HG02981 (cell line): ENCODE measurements around the gene RCE1.
A peak's percentile ranks its signal among the peaks of the same experiment; 100 is the strongest.

ENCODE experiments used
- ATAC-seq: cut with Tn5 transposase; IDR thresholded peaks from one replicate; pipeline ENCODE4 v1.9.1; 2021; ENCODE audit warnings: mild to moderate bottlenecking, moderate library complexity; ENCODE audit not compliant: unreplicated experiment

Gene RCE1

DNA sequence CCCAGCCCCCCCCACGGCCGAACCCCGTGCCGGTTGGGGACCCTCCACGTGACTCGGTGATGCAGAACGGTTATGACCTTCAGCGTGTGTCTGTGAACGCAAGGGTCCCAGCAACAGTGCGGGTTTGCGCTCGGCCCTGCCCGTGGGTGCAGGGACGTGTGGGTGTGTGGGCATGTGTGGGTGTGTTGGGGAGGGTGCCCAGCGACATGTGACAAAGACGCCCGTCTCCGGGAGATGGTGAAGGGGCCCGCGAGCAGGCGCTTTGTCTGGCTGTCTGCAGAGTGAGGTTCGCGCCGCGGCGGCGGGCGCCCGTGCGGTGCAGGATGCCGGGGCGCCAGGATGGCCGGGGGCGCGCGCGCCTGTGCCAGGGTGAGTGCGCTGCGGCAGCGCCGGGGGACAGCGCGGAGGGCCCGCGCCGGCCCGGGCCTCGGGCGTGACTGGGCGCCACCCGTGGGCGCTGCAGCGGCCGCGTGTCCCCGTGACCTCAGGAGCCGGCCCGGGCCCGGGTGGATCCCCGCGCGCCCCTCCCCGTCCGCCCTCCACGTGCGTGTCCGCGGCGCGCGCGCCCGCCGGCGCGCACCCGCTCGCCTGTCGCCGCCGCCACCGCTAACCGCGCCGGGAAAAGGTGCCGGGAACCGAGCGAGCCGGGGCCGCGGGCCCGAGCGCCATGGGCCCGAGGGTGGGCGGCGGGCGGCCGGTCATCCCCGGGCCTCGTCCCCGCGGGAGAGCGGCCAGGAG is 13.4 kb downstream of the RCE1 start, which contains the start of gene LRFN4:
LRFN4 (plus strand) TSS at position 569 of the 738 bp plus-strand sequence. CDS start 681 bp downstream, outside the sequence.
- ATAC-seq = peak; percentile 19

DNA sequence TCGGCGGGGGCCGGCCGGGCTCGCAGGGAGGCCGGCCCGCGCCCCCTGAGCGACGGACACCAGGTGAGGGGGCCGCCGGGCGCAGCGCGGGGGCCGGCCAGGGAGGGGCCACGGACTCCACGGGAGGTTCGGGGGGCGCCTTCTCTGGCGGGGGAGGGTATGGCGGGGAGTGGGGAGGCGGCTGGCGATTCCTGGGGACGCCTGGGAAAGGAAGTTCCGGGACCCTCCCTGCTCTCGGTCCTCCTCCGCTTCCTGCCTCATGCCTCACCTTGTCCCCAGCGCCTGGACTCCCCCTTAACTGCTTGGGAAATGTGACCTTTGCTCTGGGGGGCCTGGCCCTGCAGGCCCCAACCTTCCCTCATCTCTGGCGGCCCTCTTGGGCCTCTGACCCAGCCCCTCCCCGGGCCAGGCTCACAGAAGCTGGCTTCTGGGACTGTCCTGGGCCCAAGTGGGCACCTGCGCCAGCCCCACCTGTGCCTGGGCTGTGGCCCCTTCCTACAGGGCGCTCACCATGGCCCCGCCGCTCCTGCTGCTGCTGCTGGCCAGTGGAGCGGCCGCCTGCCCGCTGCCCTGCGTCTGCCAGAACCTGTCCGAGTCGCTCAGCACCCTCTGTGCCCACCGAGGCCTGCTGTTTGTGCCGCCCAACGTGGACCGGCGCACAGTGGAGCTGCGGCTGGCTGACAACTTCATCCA is 14.1 kb downstream of the RCE1 start:
- no peak for ATAC-seq

DNA sequence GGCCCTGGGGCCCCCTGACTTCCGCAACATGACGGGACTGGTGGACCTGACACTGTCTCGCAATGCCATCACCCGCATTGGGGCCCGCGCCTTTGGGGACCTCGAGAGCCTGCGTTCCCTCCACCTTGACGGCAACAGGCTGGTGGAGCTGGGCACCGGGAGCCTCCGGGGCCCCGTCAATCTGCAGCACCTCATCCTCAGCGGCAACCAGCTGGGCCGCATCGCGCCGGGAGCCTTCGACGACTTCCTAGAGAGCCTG is 14.6 kb downstream of the RCE1 start:
- no peak for ATAC-seq

DNA sequence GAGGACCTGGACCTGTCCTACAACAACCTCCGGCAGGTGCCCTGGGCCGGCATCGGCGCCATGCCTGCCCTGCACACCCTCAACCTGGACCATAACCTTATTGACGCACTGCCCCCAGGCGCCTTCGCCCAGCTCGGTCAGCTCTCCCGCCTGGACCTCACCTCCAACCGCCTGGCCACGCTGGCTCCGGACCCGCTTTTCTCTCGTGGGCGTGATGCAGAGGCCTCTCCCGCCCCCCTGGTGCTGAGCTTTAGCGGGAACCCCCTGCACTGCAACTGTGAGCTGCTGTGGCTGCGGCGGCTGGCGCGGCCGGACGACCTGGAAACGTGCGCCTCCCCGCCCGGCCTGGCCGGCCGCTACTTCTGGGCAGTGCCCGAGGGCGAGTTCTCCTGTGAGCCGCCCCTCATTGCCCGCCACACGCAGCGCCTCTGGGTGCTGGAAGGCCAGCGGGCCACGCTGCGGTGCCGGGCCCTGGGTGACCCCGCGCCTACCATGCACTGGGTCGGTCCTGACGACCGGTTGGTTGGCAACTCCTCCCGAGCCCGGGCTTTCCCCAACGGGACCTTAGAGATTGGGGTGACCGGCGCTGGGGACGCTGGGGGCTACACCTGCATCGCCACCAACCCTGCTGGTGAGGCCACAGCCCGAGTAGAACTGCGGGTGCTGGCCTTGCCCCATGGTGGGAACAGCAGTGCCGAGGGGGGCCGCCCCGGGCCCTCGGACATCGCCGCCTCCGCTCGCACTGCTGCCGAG is 15.1 kb downstream of the RCE1 start:
- no peak for ATAC-seq

DNA sequence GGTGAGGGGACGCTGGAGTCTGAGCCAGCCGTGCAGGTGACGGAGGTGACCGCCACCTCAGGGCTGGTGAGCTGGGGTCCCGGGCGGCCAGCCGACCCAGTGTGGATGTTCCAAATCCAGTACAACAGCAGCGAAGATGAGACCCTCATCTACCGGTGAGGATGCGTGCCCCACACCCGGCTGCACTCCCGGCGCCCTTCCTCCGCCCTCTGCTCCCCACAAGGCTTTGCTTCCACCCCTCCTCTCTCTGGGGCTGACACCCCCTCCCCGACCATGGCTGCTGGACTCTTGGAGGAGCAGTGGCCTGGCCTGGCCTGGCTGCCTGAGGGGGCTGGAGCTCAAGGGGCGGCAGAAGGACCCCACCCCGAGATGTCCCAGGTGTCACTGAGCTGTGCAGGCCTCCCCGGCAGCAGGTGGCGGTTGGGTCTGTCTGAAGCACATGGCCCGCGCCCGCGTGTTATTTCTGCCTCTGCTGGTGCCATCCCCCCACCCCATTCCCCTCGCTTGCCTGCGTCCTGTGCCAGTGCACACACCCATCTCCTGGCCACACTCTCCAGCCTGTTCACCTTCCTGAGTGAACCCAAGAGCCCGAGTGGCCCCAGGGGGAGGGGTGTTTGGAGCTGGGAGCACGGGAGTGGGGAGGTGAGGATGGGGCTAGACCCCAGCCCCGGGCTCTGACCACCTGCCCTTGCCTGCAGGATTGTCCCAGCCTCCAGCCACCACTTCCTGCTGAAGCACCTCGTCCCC is 15.9 kb downstream of the RCE1 start:
- ATAC-seq = no peak

DNA sequence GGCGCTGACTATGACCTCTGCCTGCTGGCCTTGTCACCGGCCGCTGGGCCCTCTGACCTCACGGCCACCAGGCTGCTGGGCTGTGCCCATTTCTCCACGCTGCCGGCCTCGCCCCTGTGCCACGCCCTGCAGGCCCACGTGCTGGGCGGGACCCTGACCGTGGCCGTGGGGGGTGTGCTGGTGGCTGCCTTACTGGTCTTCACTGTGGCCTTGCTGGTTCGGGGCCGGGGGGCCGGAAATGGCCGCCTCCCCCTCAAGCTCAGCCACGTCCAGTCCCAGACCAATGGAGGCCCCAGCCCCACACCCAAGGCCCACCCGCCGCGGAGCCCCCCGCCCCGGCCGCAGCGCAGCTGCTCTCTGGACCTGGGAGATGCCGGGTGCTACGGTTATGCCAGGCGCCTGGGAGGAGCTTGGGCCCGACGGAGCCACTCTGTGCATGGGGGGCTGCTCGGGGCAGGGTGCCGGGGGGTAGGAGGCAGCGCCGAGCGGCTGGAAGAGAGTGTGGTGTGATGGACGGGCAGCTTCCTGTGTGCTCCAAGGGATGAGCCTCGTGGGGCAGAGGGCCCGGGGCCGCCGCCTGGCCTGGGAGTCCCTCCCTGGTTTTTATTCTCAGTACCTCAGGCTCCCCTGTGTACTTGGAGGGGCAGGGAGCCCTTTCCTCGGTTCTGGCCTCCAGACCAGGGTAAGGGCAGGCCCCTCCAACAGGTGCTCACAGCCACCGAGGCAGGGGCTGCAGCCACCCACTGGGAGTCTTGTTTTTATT is 16.6 kb downstream of the RCE1 start:
- ATAC-seq = no peak

DNA sequence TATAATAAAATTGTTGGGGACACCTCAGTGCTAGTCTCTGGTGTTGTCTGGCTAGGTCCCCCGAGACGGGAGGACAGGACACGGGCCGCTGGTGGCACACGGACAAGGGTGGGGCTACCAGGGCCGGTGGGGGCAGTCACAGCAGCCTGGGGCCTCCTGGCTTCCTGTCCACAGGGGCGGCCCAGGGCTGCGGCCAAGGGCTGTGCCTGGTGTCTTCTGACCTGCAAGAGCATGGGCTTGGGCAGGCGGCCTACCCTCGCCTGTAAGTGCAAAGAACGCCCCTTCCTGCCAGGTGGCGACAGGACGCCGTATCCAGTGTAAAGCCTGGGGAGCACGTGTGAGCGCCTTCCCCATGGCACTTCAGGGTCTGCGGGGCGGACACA is 17.2 kb downstream of the RCE1 start:
- ATAC-seq = no peak

DNA sequence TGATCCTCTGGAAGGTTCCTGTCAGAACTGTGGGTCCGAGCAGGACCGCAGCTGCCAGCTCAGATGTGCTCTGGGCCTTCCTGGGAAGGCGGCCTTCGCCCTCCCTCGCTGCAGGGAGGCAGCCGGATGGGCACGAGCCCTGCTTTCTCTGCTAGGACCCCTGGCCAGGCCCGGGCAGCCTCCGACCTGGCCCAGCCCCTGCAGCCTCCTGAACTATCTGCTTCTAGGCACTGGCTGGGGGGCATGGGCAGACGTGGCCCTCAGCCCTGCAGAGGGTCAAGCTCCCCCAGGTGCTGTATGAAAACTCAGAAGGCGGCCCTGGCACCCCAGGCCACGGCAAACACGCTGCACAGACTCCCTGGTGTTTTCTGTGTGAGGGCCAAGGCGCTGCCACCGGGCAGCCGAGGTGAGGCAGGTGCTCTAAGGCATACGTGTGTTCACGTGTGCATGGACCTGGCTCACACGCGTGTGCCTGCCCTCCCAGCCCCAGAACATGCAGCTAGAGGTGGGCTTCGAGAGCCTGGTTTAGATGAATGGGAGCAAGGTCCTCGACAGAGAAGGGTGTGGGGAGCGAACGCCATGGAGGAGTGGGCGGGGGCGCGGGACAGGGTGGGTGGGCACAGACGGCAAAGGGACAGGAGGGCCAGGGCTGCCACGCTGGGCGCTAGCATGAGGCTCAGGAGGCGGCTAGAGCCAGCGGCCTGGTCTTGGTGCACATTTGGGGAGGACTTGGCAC is 18.0 kb downstream of the RCE1 start:
- ATAC-seq = no peak

DNA sequence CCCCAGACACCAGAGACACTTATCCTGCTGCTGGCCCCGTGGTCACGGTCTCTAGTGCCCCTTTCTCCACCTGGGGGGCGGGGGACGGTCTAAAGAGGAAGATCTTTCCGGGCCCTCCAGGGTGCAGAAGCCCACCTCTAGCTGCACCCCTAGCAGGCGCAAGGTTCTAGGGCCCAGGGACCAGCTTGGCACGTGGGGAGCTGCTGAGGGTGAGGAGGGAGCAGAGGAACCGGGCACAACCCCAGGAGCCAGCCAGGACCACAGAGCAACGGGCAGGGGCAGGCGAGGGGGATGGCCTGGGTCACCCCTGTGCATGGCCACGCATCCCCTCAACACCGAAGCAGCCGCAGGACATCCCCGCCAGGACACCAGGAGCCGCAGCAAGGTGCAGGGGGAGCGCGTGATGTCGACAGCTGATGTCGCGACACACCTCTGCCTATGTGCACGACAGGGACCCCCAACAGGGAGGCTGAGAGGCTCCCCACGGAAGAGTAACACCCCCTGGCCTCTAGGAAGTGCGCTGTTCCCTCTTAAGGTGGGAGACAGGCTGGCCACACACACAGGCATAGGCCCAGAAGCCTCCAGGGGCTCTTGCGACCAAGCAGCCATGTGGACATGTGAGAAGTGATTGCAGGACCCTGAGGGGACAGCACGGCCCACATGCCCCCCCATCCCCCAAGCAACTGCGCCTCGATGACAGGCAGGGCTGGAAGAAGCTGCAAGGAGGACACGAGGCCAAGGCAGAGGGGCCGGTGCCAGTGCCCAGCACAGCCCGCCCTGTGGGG is 18.7 kb downstream of the RCE1 start:
- no peak for ATAC-seq

DNA sequence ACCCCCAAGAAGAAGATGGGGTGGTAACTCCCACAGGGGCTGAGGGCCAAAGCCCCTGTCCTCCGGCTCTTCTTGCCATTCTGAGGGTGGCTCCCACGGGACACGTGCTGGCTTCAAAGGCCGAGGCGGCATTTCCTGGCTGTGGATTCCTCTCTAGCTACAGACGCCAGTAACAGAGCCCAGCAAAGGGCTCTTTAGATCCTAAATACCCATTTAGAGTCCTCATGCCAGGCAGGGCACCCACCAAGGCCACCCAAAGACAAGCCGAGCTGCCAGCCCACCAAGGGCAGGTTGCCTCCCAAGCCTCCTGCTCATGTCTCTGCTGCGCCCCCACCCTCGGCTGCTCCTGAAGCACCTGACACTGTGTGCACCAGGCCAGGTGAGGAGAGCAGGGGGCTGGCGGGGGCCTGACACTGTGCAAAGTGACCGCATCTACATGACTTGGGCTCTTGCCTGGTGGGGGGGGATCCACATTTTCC is 19.4 kb downstream of the RCE1 start:
- no peak for ATAC-seq

DNA sequence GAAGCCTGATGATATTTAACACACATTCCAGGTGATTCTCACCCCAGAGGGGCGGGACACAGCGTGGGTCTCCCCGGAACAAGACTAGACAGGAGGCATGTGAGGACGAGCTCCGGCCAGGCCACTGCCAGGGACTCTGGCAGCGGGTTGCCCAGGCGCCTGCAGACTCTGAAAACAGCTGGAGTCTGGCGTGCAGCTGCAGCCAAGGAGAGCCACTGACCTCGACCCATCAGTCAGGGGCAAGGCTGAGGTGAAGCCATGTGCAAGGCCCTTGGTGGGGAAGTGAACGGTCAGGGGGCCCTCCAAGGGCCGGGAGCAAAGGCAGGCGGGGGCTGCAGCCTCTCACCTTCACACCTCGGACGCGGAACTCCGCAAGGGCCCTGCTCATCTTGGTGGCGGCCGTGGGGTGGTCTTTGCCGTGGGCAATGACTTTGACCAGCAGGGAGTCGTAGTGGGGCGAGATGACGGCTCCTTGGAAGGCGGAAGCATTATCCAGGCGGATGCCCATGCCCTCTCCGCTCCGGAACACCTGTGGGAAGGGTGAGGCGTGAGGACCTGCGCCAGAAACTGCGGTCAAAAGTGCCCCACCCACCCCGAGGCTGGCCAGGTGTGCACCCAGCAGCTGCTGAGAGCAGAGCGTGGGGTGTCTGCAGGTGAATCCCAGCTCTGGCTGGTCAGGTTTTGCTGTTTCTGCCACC is 20.3 kb downstream of the RCE1 start:
- ATAC-seq = no peak

DNA sequence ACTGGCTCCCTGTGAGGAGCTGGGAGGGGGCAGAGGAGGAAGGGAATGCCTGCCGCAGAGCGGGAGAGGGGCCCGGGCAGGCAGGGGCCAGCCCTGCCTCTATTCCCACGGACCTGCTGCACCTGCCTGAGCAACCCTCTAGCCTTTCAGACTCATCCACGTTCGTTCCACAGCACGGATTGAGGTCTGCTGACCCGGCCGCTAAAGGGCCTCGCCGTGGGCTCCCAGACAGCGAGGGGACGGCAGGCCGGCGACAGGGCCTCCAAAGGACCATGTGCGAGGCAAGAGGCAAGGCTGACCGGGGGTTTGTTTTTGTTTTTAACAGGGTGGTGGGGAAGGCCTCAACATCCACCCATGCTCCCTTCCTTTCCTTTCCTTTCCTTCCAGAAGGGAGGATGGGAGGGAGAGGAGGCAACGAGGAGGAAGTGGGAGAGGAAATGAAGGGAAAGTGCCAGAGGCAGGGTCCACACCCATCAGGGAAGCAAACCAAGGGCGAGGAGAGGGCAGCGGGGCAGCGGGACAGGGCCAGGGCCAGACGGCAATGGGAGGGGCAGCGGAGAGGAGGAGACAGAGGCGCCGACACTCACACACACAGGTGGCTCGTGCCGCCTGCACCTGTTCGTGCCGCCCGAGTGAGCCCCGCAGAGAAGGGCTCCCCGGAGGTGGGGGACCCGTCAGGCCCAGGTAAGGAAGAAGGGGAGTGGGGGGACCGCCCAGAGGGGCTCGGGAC is 21.1 kb downstream of the RCE1 start:
- no peak for ATAC-seq

DNA sequence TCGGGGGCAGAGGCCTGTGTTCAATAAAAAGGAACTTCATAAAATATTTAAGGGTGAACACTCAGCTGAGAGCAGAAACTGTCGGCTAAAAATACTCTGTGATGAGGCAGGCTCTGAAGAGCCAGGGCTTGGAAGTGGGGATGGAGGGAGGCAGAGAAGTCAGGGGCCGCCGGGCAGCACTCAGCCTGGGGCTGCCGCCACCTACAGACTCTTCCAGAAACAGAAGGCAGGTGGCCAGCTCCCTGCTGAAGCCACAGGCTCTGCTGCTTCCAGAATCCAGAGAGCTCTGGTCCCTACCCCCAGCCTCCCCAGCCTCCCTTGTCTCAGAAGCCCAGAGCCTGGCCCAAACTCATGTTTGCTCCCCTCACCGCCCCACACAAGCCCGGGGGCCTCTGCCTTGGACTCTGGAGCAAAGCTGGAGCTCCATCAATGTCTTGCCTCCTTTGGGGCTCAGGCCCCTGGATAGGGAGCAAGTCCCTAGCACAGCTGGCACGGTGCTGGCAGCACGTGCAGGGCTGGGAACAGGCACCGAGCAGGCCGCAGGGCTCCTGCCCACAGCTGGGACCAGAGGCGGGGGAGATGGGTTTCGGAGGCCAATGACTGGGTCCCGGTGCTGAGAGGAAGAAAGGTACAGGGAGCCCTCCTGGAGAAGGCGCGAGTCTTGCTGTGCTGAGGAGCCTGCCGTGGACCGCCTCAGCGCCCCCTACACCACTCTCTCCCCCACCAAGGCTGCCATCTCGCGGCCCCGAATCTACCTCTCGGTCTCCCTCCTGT is 21.9 kb downstream of the RCE1 start:
- ATAC-seq = no peak

DNA sequence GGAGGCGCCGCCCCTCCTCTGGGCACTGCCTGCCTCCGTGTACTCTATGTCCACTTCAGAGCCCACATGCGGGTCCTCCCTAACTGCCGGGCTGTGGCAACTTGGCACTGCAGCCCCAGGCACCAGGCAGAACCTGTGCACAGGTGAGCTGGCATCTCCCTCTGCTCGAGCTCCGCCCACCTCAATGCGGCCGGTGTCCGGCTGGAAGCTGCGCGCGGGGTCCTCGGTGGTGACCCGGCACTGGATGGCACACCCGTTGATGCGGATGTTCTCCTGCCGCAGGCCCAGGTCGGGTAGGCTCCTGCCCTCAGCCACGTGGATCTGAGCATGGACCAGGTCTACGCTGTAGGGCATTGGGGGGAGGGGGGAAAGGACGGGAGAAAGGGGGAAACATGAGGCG is 22.8 kb downstream of the RCE1 start:
- no peak for ATAC-seq

DNA sequence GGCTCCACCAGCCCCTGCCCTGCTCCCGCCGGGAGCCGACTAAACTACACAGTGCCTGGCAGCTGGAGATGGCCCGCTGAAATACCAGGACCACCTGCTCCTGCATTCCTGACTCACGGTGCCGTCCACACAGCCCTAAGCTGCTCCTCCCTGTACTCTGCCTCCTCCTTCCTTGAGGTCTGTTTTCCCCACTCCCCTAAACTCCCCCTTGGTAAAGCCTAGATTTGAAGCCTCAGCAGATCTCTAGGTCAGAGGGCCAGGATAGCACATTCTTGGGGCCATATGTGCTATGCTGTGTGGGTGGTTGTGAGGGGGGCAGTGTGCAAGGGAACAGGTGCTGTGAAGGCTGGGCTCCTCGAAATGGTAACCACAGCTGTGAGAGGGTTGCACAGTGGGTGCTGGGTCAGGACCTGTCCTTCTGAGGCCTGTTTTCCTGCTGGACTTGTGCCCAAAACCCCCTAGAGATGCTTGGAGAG is 23.3 kb downstream of the RCE1 start:
- no peak for ATAC-seq

DNA sequence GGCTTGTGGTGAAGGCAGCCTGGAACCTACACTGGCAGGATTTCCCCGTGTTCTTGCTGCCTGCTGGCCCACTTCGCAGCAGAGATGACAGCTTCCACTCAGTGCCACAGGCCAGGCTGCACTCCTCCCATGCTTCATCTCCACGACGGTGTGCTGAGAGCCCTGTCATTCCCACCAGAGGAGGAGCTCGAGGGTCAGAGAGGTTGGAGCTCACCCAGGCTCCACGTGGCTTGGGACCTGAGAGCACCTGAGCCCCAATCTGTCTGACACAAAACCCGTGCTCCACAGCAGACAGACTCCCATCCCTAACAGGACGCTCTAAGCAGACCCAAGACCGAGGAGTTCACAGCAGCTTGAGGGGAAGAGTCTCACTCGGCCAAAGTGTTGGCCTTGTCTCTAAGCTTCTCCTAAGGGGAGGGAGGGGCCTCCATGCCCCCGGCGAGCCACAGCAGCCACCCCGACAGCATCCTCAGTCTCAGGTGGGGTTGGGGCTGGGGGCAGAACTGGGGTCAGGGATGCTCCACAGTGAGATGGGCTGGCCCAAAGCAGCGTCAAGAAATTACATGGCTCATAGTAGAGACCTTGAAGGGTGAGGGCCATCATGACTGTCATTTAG is 24.3 kb downstream of the RCE1 start:
- ATAC-seq = no peak
